ENCODE measurements around the gene BAHCC1. TPM values are rescaled to one million over a fixed set of nuclear protein-coding genes. Genes with fewer than 3 reads are reported as not detected.

The BAHCC1 gene
- total RNA-seq, 1 donor from 2014 or later = 74.3 TPM

DNA sequence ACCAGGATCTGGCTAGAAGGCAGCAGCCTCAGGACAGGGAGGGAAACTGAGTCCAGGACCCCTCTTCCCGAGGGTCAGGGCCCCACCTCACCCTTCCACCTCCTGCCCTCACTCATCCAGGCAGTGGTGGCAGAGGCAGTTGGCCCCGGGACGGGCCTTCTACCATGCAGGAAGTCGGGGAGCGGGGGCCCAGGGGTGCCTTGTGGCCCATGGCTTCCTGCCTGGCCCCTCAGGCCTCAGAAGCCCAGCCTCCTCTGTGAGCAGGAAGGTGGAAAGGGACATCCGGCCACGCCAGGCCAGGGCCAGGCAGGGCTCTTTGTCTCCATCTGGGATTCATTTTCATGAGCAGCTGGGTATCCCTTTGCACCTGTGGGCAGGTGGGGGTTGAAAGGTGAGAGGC is 58.5 kb downstream of the BAHCC1 start:
- no peak overlapping the region for H3K4me3 Mint-ChIP-seq
- no peaks in the 10 kb centered on the region for H3K9me3 Mint-ChIP-seq
- DNase-seq (ENCODE audit: extremely low spot score, unreplicated experiment) = no peak
- TF ChIP-seq CTCF (conservative IDR thresholded peaks at IDR 0.05) = no peak
- H3K36me3 Mint-ChIP-seq = no peaks in the 10 kb centered on the region
- H3K4me1 Mint-ChIP-seq (ENCODE audit: unreplicated experiment) = peaks cover 4% of the 10 kb centered on the region
- H3K27ac Mint-ChIP-seq = no peak overlapping the region
- no peaks in the 10 kb centered on the region for H3K27me3 Mint-ChIP-seq

DNA sequence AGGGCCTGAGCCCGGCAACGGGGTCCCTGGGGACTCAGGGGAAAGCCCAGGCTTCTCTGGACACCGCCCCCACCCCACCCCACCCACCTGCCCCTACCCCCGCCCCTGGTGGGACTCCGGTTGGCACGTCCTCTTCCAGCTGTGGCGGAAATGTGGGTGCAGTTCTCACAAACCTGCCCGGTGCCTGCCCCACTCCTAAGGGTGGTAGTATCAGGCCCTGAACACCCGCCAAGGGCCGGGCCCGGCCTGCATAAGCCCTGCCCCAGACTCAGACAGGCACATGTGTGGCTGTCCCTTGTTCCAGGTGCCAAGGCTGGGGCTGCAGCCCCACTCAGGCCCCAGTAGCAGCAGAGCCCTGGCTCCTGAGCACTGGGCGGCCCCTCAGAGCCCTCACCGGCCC is 59.2 kb downstream of the BAHCC1 start:
- H3K27ac Mint-ChIP-seq = no peak overlapping the region
- peaks cover 4% of the 10 kb centered on the region for H3K4me1 Mint-ChIP-seq (ENCODE audit: unreplicated experiment)
- no peak overlapping the region for H3K4me3 Mint-ChIP-seq
- no peaks in the 10 kb centered on the region for H3K36me3 Mint-ChIP-seq
- no peaks in the 10 kb centered on the region for H3K9me3 Mint-ChIP-seq
- no peak for DNase-seq (ENCODE audit: extremely low spot score, unreplicated experiment)
- TF ChIP-seq CTCF (conservative IDR thresholded peaks at IDR 0.05) = no peak
- no peaks in the 10 kb centered on the region for H3K27me3 Mint-ChIP-seq

DNA sequence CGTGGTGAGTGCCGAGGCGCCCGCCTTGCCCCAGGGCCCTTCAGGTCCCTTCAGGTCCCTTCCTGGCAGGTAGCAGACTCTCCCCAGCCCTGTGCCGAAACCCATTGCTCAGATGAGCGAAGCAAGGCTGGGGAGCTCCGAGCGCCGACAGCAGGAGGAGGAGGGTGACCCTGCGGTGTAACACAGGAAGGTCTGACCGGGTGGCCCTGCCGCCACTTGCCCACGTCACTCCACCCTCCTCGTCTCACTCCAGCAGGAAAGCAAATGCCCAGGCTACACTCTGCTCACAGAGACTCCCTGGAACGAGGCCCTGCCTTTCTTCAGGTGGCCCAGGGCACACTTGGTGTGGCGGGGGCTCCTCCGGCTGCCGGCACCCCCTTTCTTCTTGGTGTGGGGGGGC is 60.1 kb downstream of the BAHCC1 start:
- H3K27ac Mint-ChIP-seq = no peak overlapping the region
- no peak for TF ChIP-seq CTCF (conservative IDR thresholded peaks at IDR 0.05)
- no peaks in the 10 kb centered on the region for H3K27me3 Mint-ChIP-seq
- no peaks in the 10 kb centered on the region for H3K36me3 Mint-ChIP-seq
- no peaks in the 10 kb centered on the region for H3K9me3 Mint-ChIP-seq
- H3K4me3 Mint-ChIP-seq = no peak overlapping the region
- H3K4me1 Mint-ChIP-seq (ENCODE audit: unreplicated experiment) = peaks cover 4% of the 10 kb centered on the region
- no peak for DNase-seq (ENCODE audit: extremely low spot score, unreplicated experiment)

GRCh38 chr17:81456091-81456490 is 60.8 kb downstream of the BAHCC1 start:
- Mint-ChIP-seq H3K4me1 (ENCODE audit: unreplicated experiment) (peaks cover 4% of the 10 kb centered on the region), H3K4me3 (no peak overlapping the region), H3K27ac (no peak overlapping the region), H3K9me3 (no peaks in the 10 kb centered on the region), H3K27me3 (no peaks in the 10 kb centered on the region), H3K36me3 (no peaks in the 10 kb centered on the region)
- no peak for TF ChIP-seq CTCF (conservative IDR thresholded peaks at IDR 0.05)
- no peak for DNase-seq (ENCODE audit: extremely low spot score, unreplicated experiment)

- Mint-ChIP-seq H3K36me3 (no peaks in the 10 kb centered on the region), H3K27me3 (no peaks in the 10 kb centered on the region), H3K9me3 (no peaks in the 10 kb centered on the region), H3K27ac (no peak overlapping the region), H3K4me3 (no peak overlapping the region), H3K4me1 (ENCODE audit: unreplicated experiment) (peaks cover 4% of the 10 kb centered on the region)
- DNase-seq (ENCODE audit: extremely low spot score, unreplicated experiment) = no peak
- TF ChIP-seq CTCF (conservative IDR thresholded peaks at IDR 0.05) = no peak
Observed at GRCh38 chr17:81456798-81457197, 61.5 kb downstream of the BAHCC1 start.

DNA sequence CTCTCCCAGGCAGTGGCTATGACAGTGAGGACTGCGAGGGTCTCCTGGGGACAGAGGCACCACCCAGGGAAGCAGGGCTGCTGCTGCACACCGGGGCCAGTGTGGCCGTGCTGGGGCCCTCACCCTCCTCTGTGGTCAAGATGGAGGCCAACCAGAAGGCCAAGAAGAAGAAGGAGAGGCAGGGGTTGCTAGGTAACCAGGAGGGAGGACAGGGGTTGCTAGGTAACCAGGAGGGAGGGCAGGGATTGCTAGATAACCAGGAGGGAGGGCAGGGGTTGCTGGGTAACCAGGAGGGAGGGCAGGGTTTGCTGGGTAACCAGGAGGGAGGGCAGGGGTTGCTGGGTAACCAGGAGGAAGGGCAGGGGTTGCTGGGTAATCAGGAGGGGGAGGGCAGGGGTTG is 62.1 kb downstream of the BAHCC1 start:
- Mint-ChIP-seq H3K27ac (no peak overlapping the region), H3K36me3 (no peaks in the 10 kb centered on the region), H3K9me3 (no peaks in the 10 kb centered on the region), H3K4me1 (ENCODE audit: unreplicated experiment) (peaks cover 4% of the 10 kb centered on the region), H3K4me3 (no peak overlapping the region), H3K27me3 (no peaks in the 10 kb centered on the region)
- no peak for DNase-seq (ENCODE audit: extremely low spot score, unreplicated experiment)
- TF ChIP-seq CTCF (conservative IDR thresholded peaks at IDR 0.05) = no peak
